HEK293 (cell line): Measurements from ENCODE around the gene PRR5.

Experiments
- CTCF ChIA-PET: fragments of 350-600 bp; formaldehyde crosslinking; extraction: SDS; loops from one replicate; lab custom pipeline; 2021; ENCODE audit warnings: antibody characterized with exemption; lab: Yijun Ruan, JAX
- POLR2A ChIA-PET: fragments of 300-600 bp; formaldehyde crosslinking; extraction: SDS; loops from one replicate; lab custom pipeline; 2020; ENCODE audit warnings: antibody characterized with exemption, inconsistent platforms; lab: Yijun Ruan, JAX
- H3K27ac ChIP-seq: fragments of 200-500 bp; sonication (Bioruptor generic); 2 replicates; pipeline ENCODE4 v1.5.1; 2014; ENCODE audit warnings: low read depth, low read length, control low read depth, inconsistent platforms; ENCODE audit errors: extremely low read depth
- H3K36me3 ChIP-seq, 2 experiments: fragments of 200-500 bp in 1 of 2; sonication (Bioruptor generic) in 1 of 2; 1 replicate in 1 of 2; 2 replicates in 1 of 2; pipeline ENCODE4 v1.5.1; 2014 to 2017; ENCODE audit warnings: inconsistent platforms in 2 of 2, low read length in 2 of 2; ENCODE audit not compliant: control insufficient read depth in 2 of 2, insufficient read depth in 1 of 2
- H3K4me1 ChIP-seq: fragments of 200-500 bp; sonication (Bioruptor generic); 2 replicates; pipeline ENCODE4 v1.5.1; 2014; ENCODE audit warnings: mild to moderate bottlenecking, low read length, inconsistent platforms; ENCODE audit not compliant: control insufficient read depth, insufficient read depth
- H3K4me3 ChIP-seq: 2 replicates; pipeline ENCODE4 v1.5.1; 2011; ENCODE audit warnings: low read depth, mild to moderate bottlenecking, control low read depth, low read length, moderate library complexity
- H3K9me3 ChIP-seq: fragments of 200-500 bp; sonication (Bioruptor generic); 2 replicates; pipeline ENCODE4 v1.5.1; 2014; ENCODE audit warnings: low read depth, low read length, inconsistent platforms; ENCODE audit not compliant: control insufficient read depth, insufficient read depth
- KLF10 ChIP-seq: fragments of 450-650 bp; IDR thresholded peaks from 2 replicates; pipeline ENCODE4 v1.5.1; 2018; ENCODE audit warnings: missing biosample characterization, mild to moderate bottlenecking, missing genetic modification characterization
- PRDM4 ChIP-seq: fragments of 450-650 bp; formaldehyde crosslinking; IDR thresholded peaks from 2 replicates; pipeline ENCODE4 v1.5.1; 2017; ENCODE audit warnings: missing biosample characterization, missing genetic modification characterization
- ZBTB44 ChIP-seq: fragments of 450-650 bp; IDR thresholded peaks from 2 replicates; pipeline ENCODE4 v1.5.1; 2018; ENCODE audit warnings: missing biosample characterization, mild to moderate bottlenecking, missing genetic modification characterization
- ZBTB7A ChIP-seq: fragments of 450-650 bp; formaldehyde crosslinking; IDR thresholded peaks from 2 replicates; pipeline ENCODE4 v1.5.1; 2016; ENCODE audit warnings: low read depth, missing biosample characterization, missing genetic modification characterization
- ZEB2 ChIP-seq: fragments of 450-650 bp; formaldehyde crosslinking; IDR thresholded peaks from 2 replicates; pipeline ENCODE4 v1.5.1; 2016; ENCODE audit warnings: missing biosample characterization, missing genetic modification characterization
- ZNF184 ChIP-seq: fragments of 450-650 bp; IDR thresholded peaks from 2 replicates; pipeline ENCODE4 v1.5.1; 2018; ENCODE audit warnings: missing biosample characterization, mild to moderate bottlenecking, missing genetic modification characterization
- ZNF311 ChIP-seq: fragments of 450-650 bp; formaldehyde crosslinking; IDR thresholded peaks from 2 replicates; pipeline ENCODE4 v1.5.1; 2017; ENCODE audit warnings: missing biosample characterization, missing genetic modification characterization, borderline replicate concordance
- ZNF335 ChIP-seq: fragments of 450-650 bp; formaldehyde crosslinking; conservative IDR thresholded peaks from 2 replicates; pipeline ENCODE4 v1.5.1; 2016; ENCODE audit warnings: missing biosample characterization, missing genetic modification characterization
- ZNF366 ChIP-seq: fragments of 450-650 bp; formaldehyde crosslinking; conservative IDR thresholded peaks from 2 replicates; pipeline ENCODE4 v1.5.1; 2016; ENCODE audit warnings: missing biosample characterization, missing genetic modification characterization
- ZNF423 ChIP-seq: fragments of 450-650 bp; formaldehyde crosslinking; IDR thresholded peaks from 2 replicates; pipeline ENCODE4 v1.5.1; 2016; ENCODE audit warnings: missing biosample characterization, missing genetic modification characterization
- ZNF624 ChIP-seq: fragments of 450-650 bp; formaldehyde crosslinking; IDR thresholded peaks from 2 replicates; pipeline ENCODE4 v1.5.1; 2017; ENCODE audit warnings: missing biosample characterization, missing genetic modification characterization
- ZNF660 ChIP-seq: fragments of 450-650 bp; IDR thresholded peaks from 2 replicates; pipeline ENCODE4 v1.5.1; 2018; ENCODE audit warnings: missing biosample characterization, mild to moderate bottlenecking, missing genetic modification characterization
- TF ChIP-seq, protein P1 (sequence below): fragments of 450-650 bp; formaldehyde crosslinking; IDR thresholded peaks from 2 replicates; pipeline ENCODE4 v1.5.1; 2016; ENCODE audit warnings: missing biosample characterization, missing genetic modification characterization
- TF ChIP-seq, protein P2 (sequence below): fragments of 450-650 bp; formaldehyde crosslinking; IDR thresholded peaks from 2 replicates; pipeline ENCODE4 v1.5.1; 2016; ENCODE audit warnings: missing biosample characterization, missing genetic modification characterization

Gene PRR5

DNA sequence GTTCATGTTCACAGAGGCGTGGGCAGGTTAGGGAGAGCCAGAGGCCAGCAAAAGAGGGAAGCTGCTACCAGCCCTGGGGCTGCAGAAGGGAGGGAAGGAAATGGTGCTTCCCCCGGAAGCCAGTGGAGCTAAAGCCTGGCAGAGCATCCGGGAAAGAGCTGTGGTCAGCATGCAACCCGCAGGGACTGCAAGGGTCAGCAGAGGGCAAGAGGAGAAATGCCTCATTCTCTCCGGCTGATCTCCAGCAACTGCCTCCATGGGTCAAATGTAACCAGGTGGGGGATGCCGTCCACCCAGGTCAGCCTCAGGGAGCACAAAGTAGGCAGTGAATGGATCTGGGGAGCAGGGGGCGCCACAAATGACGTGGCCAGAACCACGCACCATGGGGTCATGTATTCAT is 36.9 kb upstream of the PRR5 start:
- TF ChIP-seq ZBTB44 (tag by site-specific recombination) (no peak), ZNF311 (tag by site-specific recombination) (no peak)
- H3K36me3 ChIP-seq, result no peaks in the 10 kb centered on the region
- CTCF ChIA-PET, result interaction anchor here (0.6 kb wide), 1 partner anchor 21 kb away, joined by 3 read pairs; no protein-coding TSS in a partner anchor
- H3K27ac ChIP-seq, result no peak overlapping the region
- H3K9me3 ChIP-seq, result no peaks in the 10 kb centered on the region
- H3K4me3 ChIP-seq, result no peak overlapping the region
- no peaks in the 10 kb centered on the region for H3K4me1 ChIP-seq
- POLR2A ChIA-PET, result no interaction called here

DNA sequence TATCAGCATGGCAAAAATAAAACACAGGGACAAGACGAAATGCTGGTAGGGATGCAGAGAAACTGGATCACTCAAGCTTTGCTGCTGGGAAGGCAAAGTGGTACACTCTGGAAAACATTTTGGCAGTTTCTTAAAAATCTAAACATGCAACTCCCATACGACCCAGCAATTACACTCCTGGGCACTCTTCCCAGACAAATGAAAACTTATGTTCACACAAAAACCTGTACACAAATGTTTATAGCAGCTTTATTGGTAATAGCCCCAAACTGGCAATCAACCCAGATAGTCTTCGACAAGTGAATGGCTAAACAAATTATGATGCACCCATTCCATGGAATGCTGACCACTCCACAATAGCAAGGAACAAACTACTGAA is 35.8 kb upstream of the PRR5 start:
- no peaks in the 10 kb centered on the region for H3K9me3 ChIP-seq
- POLR2A ChIA-PET, result no interaction called here
- TF ChIP-seq, protein P1, sequence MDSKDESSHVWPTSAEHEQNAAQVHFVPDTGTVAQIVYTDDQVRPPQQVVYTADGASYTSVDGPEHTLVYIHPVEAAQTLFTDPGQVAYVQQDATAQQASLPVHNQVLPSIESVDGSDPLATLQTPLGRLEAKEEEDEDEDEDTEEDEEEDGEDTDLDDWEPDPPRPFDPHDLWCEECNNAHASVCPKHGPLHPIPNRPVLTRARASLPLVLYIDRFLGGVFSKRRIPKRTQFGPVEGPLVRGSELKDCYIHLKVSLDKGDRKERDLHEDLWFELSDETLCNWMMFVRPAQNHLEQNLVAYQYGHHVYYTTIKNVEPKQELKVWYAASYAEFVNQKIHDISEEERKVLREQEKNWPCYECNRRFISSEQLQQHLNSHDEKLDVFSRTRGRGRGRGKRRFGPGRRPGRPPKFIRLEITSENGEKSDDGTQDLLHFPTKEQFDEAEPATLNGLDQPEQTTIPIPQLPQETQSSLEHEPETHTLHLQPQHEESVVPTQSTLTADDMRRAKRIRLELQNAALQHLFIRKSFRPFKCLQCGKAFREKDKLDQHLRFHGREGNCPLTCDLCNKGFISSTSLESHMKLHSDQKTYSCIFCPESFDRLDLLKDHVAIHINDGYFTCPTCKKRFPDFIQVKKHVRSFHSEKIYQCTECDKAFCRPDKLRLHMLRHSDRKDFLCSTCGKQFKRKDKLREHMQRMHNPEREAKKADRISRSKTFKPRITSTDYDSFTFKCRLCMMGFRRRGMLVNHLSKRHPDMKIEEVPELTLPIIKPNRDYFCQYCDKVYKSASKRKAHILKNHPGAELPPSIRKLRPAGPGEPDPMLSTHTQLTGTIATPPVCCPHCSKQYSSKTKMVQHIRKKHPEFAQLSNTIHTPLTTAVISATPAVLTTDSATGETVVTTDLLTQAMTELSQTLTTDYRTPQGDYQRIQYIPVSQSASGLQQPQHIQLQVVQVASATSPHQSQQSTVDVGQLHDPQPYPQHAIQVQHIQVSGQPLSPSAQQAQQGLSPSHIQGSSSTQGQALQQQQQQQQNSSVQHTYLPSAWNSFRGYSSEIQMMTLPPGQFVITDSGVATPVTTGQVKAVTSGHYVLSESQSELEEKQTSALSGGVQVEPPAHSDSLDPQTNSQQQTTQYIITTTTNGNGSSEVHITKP (tag by site-specific recombination), result peak; percentile 40; the same call in 1 of the 2 replicates
- TF ChIP-seq PRDM4 (tag by site-specific recombination) (peak; percentile 61), ZBTB7A (tag by site-specific recombination) (no peak)
- H3K27ac ChIP-seq, result no peak overlapping the region
- no peaks in the 10 kb centered on the region for H3K4me1 ChIP-seq
- CTCF ChIA-PET, result interaction anchor here (0.6 to 2.2 kb wide), 3 partner anchors 9 to 1322 kb away, joined by 3 to 7 read pairs (median 3); no protein-coding TSS in a partner anchor
- no peak overlapping the region for H3K4me3 ChIP-seq
- H3K36me3 ChIP-seq, result no peaks in the 10 kb centered on the region

DNA sequence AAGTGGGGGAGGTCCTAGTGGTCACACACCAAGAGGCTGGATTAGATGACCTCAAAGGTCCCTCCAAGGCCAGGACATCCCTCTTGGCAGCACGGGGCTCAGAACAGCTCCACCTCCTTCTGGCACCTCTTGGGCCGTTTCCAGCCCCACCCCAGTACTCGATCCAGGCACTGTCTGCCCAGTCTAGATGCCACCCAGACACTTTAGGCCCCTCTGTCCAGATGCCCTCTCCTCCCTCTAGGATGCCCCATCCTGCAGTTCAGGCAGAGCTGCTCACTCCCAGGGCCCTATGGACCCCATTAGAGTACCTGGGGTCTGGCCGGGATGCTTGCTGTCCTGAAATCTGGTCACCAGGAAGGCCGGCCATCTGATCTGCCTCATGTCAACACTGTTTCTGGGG is 34.7 kb upstream of the PRR5 start:
- POLR2A ChIA-PET, result no interaction called here

More for the DNA sequence above, 34.7 kb upstream of the PRR5 start:
- CTCF ChIA-PET, result interaction anchor here (0.6 to 2.2 kb wide), 2 partner anchors 18 to 39 kb away, joined by 4 to 7 read pairs; no protein-coding TSS in a partner anchor
- Histone ChIP-seq H3K9me3 (no peaks in the 10 kb centered on the region), H3K4me3 (no peak overlapping the region), H3K4me1 (no peaks in the 10 kb centered on the region), H3K36me3 (no peaks in the 10 kb centered on the region), H3K27ac (no peak overlapping the region)
- TF ChIP-seq KLF10 (tag by site-specific recombination), result no peak
- no peak for TF ChIP-seq ZEB2 (tag by site-specific recombination)
- TF ChIP-seq, protein P1 (tag by site-specific recombination), result peak; percentile 81
- TF ChIP-seq ZNF366 (tag by site-specific recombination), result no peak
- TF ChIP-seq ZNF624 (tag by site-specific recombination), result no peak
- TF ChIP-seq ZNF335 (tag by site-specific recombination), result peak; percentile 30; the same call in 1 of the 2 replicates
- no peak for TF ChIP-seq ZNF660
- TF ChIP-seq, protein P2, sequence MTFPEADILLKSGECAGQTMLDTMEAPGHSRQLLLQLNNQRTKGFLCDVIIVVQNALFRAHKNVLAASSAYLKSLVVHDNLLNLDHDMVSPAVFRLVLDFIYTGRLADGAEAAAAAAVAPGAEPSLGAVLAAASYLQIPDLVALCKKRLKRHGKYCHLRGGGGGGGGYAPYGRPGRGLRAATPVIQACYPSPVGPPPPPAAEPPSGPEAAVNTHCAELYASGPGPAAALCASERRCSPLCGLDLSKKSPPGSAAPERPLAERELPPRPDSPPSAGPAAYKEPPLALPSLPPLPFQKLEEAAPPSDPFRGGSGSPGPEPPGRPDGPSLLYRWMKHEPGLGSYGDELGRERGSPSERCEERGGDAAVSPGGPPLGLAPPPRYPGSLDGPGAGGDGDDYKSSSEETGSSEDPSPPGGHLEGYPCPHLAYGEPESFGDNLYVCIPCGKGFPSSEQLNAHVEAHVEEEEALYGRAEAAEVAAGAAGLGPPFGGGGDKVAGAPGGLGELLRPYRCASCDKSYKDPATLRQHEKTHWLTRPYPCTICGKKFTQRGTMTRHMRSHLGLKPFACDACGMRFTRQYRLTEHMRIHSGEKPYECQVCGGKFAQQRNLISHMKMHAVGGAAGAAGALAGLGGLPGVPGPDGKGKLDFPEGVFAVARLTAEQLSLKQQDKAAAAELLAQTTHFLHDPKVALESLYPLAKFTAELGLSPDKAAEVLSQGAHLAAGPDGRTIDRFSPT (tag by site-specific recombination), result no peak
- no peak for TF ChIP-seq ZNF184 (tag by site-specific recombination)
- TF ChIP-seq ZNF423, result no peak
